ENCODE data around the gene SHFL.

Gene SHFL

DNA sequence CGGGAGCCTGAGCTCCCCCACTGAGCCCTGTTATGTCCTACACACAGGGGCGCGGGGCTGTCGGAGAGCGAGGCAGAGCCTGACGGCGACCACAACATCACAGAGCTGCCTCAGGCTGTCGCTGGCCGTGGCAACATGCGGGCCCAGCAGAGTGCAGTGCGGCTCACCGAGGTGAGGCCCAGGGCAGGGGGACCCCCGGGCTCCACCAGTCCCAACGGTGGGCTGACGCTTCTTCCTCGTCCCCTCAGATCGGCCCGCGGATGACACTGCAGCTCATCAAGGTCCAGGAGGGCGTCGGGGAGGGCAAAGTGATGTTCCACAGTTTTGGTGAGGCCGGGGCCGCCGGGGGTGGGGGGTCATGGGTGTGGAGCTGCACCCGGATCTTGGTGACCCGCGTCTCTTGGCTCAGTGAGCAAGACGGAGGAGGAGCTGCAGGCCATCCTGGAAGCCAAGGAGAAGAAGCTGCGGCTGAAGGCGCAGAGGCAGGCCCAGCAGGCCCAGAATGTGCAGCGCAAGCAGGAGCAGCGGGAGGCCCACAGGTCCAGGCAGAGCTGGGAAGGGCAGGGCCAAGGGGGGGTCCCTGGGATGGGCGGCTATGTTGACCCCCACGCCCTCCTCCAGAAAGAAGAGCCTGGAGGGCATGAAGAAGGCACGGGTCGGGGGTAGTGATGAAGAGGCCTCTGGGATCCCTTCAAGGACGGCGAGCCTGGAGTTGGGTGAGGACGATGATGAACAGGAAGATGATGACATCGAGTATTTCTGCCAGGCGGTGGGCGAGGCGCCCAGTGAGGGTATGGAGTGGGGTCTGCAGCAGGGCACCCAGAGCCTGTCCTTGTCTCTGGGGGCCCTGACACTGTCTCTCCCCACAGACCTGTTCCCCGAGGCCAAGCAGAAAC is 24.2 kb downstream of the SHFL start:
- DNase-seq, result no peak

DNA sequence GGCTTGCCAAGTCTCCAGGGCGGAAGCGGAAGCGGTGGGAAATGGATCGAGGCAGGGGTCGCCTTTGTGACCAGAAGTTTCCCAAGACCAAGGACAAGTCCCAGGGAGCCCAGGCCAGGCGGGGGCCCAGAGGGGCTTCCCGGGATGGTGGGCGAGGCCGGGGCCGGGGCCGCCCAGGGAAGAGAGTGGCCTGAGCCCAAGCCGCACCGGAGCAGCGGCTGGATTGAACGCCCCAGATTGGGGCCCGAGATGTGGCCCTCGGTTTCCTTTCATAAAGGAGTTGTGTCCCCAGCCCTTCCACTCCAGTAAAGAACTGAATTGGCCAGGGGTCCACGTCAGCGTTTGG is 24.8 kb downstream of the SHFL start:
- no peak for DNase-seq

DNA sequence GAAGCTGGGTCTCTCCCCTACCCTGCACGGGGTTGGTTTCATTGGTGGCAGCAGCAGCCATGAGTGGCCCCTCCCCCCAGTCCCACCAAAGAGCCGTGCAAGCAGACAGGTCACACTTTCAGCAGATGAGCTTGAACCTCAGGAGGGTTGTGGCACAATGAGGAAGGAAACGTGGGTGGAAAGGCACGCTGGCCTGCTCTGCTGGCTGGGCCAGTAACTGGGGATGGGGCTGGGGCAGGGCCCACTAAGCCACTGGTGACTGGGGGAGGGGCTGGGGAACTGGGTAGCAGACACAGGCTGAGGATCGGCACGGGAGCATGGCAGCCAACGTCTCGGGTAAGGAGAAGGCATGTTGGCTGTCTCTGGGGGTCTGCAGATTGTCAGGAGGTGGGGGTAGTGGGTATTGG is 25.3 kb downstream of the SHFL start, which contains the start of gene P2RY11:
P2RY11 (plus strand) TSS at position 289 of the 407 bp plus-strand sequence; CDS start at position 318, 29 bp downstream.
- DNase-seq, result no peak

DNA sequence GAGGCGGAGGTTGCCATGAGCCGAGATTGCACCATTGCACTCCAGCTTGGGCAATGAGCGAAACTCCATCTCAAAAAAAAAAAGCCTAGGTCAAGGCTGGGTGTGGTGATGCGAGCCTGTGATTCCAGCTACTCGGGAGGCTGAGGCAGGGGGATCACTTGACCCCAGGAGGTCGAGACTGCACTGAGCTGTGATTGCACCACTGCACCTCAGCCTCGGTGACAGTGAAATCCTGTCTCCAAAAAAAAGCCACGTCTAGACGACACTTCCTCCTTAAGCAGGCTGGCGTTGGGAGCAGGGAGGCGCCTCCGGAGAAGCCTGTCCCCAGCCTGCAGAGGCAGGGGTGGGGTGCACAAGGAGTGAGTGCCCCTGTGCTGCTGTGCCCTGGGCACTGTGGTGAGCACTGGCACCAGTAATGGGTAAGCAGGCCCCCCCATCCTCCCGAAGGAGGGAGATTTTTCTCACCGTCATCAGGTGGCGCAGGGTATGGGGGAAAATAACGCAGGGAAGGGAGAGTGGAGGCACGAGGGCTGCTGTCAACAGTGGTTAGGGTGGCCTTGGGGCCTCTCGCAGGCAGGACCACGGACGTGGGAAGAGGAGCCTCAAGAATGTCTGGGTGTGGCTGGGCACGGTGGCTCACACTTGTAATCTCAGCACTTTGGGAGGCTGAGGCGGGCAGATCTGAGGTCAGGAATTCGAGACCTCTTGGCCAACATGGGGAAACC is 26.1 kb downstream of the SHFL start:
- DNase-seq, result no peak

DNA sequence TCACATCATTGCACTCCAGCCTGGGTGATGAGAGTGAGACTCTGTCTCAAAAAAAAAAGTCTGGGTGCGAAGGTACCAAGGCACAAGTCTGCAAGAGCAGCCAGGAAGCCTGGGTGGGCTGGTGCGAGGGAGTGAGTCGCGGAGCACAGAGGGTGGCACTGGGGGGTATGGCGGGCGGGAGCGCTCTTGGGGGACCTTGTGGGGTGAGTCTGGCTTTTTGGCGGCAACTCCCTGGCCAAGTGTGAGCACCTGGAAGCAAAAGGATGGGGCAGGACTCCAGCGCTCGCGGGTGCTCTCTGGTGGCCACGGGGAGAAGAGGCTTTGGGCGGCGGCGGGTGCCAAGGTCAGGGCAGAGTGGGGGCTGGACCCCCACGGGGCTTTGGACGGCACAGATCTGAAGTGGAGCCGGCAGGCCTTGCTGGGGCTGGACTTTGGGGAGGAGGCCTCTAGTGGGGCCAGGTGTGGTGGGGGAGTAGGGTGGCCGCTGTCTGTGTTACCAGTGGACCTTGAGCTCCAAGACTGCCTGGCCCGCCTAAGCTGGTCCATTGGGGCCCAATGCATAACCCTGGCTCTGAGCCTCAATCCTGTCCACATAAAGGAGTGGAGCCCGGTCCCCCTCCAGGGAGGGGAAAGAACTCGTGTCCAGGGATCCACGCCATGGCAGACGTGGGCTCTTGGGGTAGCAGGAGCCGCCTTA is 26.9 kb downstream of the SHFL start:
- DNase-seq, result peak; percentile 2 to 48 (median 38)

DNA sequence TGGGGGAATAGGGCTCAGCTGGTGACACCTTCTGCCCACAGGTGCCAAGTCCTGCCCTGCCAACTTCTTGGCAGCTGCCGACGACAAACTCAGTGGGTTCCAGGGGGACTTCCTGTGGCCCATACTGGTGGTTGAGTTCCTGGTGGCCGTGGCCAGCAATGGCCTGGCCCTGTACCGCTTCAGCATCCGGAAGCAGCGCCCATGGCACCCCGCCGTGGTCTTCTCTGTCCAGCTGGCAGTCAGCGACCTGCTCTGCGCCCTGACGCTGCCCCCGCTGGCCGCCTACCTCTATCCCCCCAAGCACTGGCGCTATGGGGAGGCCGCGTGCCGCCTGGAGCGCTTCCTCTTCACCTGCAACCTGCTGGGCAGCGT is 27.5 kb downstream of the SHFL start:
- DNase-seq, result peak in 1 of 3 experiments; percentile 33

DNA sequence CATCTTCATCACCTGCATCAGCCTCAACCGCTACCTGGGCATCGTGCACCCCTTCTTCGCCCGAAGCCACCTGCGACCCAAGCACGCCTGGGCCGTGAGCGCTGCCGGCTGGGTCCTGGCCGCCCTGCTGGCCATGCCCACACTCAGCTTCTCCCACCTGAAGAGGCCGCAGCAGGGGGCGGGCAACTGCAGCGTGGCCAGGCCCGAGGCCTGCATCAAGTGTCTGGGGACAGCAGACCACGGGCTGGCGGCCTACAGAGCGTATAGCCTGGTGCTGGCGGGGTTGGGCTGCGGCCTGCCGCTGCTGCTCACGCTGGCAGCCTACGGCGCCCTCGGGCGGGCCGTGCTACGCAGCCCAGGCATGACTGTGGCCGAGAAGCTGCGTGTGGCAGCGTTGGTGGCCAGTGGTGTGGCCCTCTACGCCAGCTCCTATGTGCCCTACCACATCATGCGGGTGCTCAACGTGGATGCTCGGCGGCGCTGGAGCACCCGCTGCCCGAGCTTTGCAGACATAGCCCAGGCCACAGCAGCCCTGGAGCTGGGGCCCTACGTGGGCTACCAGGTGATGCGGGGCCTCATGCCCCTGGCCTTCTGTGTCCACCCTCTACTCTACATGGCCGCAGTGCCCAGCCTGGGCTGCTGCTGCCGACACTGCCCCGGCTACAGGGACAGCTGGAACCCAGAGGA is 28.0 kb downstream of the SHFL start:
- no peak for DNase-seq

DNA sequence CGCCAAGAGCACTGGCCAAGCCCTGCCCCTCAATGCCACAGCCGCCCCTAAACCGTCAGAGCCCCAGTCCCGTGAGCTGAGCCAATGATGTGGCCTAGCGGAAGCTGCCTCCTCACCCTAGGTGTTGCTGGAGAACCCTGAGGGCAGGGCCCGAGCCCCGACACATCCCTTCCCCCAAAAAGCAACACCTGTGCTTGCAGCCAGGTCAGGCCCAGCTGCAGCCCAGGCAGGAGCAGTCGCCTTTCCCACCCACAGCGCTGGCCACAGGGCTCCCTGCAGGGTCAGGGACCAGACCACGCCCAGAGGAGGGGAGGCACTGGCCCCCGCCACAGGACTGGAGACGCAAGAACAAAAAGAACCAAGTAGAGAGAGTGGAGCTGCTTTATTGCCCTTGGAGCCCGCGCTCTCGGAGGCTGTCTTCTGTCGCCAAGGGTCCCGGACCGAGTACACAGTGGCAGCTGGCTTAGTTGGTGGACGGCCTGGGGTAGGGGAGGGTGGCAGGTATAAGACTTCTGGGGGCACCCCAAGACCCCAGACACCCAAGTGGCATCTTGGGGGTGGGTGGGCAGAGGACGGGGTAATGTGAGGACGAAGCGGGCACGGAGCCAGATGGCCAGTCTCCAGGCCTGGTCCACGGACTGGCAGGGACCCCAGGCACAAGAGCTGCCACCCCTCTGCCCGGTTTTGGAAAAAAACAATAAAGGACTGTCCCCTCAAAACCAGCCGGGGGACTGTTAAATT is 28.7 kb downstream of the SHFL start:
- DNase-seq, result no peak

DNA sequence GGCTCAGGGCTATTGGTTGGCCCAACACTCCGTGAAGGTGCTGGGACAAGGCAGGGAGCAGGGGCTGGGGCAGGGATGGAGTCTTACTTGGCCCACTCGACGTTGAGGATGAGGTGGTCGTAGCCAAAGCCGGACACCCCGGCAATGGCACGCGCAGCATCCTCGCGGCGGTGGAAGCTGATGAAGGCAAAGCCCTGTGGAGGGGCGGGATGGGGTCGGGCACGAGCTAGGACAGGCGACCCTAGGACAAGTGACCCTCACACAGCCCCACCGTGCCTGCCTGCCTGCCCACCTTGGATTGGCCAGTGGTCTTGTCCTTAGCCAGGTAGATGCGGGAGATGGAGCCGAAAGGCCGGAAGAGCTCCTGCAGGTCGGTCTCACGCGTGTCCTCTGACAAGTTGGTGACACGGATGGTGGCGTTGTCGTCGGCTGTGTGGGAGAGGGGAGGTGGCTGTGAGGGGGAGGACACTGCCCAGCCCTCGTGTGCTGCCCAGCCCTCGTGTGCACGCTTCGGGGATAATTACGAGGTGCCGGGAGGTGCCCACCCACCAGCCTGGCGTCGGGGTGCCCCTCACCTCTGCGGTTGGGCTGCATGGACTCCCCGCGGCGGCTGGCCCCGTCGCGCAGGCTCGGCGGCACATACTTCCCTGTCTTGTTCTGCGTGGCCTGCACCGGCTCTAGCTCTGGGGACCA is 29.4 kb downstream of the SHFL start:
- no peak for DNase-seq

DNA sequence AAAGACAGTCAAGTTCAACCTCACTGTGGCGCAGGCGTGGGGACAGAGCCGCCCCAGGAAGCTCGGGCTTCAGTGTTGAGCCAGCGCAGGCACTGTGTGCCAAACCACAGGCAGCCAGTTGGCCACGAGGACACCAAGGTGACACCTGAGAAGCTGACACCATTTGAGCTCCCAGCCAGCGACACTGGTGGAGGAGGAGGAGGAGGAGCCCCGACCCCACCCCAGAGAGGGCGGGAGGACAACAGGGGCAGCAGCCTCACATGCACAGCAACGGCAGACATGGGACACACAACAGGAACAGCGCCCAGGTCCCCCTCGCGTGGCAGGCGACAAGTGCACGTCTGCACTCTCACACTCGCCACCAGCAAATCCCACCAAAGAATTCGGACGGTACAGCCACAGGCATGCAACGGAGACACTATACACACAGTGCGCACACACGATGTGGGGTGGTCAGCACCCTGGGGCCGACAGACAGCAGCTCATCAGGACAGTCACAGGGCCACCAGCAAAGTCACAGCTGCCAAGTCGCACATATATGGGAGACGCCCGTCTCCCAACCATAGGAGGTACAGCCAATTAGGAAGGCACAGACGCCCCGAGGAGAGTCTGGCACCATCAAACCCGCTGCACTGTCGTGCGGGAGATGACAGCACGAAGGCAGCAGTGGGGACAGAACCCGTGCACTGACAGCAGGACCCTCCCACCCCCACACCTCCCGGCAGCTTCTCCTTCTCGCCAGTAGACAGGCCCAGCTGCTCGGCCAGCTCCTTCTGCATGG is 30.2 kb downstream of the SHFL start:
- no peak for DNase-seq

DNA sequence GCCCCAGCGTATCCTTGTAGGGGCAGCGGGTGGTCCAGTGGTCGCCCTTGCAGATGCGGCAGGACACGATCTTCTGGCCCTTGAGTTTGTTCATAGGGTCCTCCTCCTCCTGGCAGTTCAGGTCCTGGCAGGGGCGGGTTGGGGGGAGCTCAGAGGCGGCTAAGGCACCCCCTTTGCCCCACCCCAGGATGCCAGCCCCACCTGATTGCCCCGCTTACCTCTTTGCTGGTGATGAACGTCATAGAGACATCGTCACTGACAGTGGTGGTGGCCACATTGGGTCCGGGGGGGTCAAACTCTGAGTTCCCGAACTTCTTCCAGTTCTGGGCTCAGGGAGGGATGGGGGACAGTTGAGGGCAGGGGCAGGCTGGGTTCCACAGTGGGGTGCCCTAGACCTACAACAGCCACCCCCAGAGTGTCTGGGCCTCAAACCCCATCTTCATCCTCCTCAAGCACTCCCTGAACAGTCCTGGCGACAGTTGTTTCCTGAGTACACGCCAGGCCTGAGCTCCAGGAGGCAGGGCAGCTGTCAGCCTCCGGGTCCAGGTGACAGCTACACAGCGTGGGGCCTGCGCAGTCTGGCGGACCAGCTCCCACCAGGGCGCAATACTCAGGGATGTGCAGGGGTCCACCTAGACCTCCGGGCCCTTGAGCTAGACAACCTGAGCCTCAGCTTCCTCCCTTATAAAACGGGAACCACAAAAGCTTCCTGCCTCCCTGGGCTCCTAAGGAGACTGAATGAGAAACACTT is 30.9 kb downstream of the SHFL start:
- DNase-seq, result no peak

DNA sequence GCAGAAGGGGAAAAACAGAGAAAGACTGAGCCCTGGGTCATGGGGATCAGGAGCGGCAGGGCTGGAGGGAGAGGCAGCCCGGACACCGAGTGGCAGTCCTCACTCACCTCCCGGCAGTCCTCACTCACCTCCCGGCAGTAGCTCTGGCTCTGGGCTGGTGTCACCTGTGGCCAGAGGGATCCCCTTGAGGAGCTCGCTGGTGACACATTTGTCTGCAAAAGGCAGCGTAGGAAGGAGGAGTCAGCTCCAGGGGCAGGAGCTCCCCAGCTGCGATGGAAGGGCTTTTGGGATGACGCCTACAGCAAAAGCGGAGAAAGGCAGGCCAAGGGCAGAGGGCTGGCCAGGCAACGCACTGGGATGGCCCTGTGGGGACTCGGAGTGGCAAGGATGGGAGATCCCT is 32.8 kb downstream of the SHFL start:
- DNase-seq, result no peak

DNA sequence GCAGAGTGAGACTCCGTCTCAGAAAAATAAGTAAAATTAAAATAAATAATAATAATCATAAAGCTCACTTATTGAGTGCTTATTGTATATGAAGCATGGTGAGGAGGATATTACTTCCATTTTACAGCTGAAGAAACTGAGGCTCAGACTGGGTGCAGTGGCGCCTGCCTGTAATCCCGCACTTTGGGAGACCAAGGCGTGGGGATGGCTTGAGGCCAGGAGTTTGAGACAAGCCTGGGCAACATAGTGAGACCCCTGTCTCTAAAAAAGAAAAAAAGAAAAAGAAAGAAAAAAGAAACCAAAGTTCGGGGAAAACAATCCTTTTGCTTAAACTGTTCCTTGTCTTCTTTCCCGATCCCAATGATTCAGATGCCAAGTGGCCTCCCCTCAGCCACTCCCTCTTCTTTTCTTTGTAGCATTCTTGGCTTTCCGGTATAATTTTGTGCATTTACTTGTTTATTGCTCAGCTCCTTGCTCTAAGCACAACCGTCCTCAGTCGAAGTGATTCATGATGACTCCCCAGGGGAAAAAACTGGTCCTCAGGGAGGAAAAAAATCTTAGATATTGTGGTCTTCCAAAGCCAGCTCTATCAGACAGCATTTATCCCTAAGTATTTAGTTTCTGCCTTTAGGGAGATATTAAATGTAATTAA is 34.5 kb downstream of the SHFL start:
- no peak for DNase-seq

DNA sequence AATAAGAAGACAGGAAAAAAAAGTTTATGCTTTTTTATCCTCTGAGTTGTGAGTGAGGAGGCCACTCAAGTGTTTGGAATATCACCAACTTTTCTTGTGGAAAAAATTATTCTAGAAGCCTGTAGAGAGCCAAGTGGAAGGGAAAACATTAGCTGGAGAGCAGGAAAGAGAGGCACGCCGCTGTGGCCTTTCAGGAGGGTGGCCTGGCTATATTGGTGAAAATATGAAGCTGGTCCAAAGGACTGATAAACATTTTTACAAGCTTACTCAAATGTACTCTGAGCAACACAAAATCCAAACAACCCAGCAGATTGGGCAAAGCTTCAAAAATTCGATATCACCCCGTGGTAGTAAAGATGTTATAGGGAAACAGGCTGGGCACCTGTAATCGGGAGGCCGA is 35.9 kb downstream of the SHFL start:
- DNase-seq, result no peak

DNA sequence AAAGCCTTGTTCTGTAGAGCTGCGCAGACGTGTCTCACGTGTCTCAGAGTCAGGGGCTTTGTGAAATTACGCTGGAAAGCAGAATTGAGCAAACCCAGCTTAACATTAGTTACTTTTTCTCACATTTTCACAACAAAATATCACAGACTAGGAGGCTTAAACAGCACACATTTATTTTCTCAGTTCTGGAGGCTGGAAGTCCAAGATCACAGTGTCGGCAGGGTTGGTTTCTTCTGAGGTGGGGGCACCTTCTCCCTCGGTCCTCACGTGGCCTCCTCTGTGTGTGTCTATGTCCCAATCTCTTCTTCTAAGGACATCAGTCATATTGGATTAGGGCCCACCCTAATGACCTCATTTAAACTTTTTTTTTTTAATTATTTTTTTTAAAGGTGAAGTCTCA is 38.3 kb downstream of the SHFL start:
- no peak for DNase-seq

DNA sequence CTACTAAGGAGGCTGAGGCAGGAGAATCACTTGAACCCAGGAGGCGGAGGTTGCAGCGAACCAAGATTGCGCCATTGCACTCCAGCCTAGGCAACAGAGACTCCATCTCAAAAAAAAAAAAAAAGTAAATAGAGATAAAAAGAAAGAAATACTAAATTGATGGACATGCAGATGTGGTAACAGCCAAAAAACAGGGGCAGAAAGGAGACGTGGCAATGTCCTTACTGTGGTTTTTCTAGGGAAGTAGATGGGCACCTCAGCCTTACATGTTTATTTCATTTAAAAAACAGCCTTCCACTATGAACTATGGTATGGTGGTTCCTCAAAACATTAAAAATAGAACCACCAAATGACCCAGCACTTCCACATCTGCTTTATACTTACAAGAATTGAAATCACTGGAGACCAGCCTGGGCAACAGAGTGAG is 40.1 kb downstream of the SHFL start:
- no peak for DNase-seq

DNA sequence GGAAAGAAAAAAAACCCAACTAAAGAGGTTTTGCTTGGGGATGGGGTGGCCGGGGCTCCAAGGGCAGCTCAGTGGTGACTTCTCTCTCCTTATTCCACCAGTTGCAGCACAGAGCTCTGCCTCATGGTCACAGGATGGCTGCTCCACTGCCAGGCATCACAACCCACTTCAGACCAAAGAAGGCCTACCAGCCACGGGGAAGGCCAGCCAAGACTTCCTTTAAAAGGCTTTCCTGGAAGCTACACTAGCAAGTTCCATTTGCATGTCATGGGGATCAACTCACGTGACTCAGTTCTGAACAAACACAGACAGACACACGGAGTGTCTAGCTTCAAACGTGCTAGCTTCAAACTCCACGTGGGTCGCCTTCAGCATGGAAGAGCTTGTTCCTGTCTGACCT is 46.8 kb downstream of the SHFL start:
- no peak for DNase-seq

DNA sequence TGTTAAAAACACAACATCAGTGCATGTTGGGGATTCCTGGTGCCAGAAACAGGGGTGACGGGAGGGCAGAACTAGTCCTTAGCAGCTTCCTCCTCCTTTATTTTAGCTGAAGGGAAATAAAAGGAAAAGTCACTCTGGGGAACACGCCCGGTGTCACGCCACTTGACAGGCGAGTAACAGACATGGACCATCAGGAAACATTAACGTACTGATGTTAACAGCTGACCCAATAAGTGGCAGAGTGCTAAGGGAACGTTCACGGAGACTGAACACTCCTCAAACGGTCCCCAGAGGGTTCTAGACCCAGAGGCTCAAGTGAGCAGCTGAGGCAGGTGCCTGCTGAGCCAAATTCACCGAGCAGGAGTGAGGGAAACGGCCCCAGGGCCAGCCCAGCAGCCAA is 47.5 kb downstream of the SHFL start:
- peak in 1 of 3 experiments; percentile 88 for DNase-seq

DNA sequence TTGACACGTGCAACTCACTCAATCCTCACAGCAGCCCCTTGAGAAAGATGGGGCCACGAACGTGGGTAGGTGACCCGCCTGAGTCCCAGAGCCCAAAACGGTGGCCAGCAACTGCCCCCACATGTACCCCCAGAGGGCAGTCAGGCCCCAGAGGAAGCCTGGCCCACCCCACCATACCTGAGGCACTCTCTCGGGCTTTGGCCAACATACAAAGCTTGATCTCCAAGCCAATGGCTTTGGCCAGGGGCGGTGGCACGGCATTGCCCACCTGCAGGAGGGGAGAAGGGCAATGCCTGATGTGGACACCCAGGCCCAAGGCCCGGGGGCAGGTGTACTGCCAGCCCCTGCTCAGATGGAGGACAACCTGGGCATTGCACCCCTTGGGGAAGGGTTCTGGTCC is 47.9 kb downstream of the SHFL start:
- no peak for DNase-seq

Data from NCI-H1417 (cell line).